NT2/D1 (cell line): ENCODE data around the gene TTLL11.

ENCODE experiments used
- DNase-seq: peaks from one replicate; pipeline ENCODE4 v3.0.0-alpha.2; 2011; ENCODE audit warnings: low read depth, low spot score
- H3K27me3 ChIP-seq: 2 replicates; pipeline ENCODE4 v1.6.0; 2011; ENCODE audit warnings: mild to moderate bottlenecking; ENCODE audit not compliant: insufficient read length, insufficient read depth
- H3K36me3 ChIP-seq: 2 replicates; pipeline ENCODE4 v1.6.1; 2011; ENCODE audit warnings: mild to moderate bottlenecking, low read length, mixed read lengths; ENCODE audit not compliant: insufficient read depth, insufficient read length
- H3K4me1 ChIP-seq: 2 replicates; pipeline ENCODE4 v1.5.1; 2011; ENCODE audit not compliant: insufficient read depth, insufficient read length
- H3K4me3 ChIP-seq: 2 replicates; pipeline ENCODE4 v1.5.1; 2011; ENCODE audit warnings: low read depth; ENCODE audit not compliant: insufficient read length
- H3K9ac ChIP-seq: 2 replicates; pipeline ENCODE4 v1.6.0; 2011; ENCODE audit warnings: low read depth; ENCODE audit not compliant: insufficient read length
- H3K9me3 ChIP-seq: 2 replicates; pipeline ENCODE4 v1.5.1; 2011; ENCODE audit warnings: mild to moderate bottlenecking, low read length; ENCODE audit not compliant: insufficient read depth
- SUZ12 ChIP-seq: IDR thresholded peaks from 2 replicates; pipeline ENCODE4 v1.6.1; 2011; ENCODE audit not compliant: insufficient read length, insufficient read depth; ENCODE audit errors: extremely low read depth
- YY1 ChIP-seq: IDR thresholded peaks from 2 replicates; pipeline ENCODE4 v1.6.1; 2011; ENCODE audit not compliant: insufficient read length, insufficient read depth
- ZNF274 ChIP-seq: IDR thresholded peaks from 2 replicates; pipeline ENCODE4 v1.6.1; 2011; ENCODE audit warnings: mild to moderate bottlenecking, low read depth, low read length

TTLL11 gene

DNA sequence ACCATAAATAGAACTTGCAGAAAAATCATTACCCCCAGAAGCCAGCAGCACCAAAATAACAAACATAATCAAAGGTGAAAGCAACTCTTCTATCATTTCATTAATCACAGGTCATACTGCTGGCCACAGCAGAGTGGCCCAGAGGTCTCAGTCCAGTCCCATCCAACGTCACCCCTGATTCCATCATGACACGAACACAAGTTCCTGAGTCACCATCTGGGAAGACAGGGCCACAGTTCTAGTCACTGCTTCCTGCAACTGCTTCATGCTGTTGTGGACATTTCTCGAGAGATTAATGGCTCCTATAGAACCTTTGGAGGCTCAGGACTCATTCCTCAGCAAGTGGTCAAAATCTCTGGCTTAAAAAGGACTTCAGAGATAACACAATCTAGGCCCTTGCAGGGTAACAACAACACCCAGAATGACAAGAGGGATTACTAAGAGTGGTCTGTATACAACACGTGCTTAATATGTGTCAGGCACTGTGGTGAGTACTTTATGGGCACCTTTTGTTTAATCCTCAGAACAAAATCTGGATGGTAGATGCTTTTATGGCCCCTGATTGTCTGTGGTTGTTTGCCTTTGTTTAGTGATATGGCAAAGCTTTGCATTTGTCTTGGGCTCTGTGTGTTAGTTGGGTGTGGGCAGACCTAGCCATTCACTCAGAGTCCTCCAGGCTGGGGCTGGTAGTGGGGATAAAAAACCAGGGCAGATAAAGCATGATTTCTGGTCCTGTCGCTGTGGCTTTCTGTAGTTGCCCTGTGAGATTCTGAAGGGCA, 257.3 kb downstream of the TTLL11 start:
- no peak for DNase-seq
- no peak overlapping the region for H3K9ac ChIP-seq
- H3K9me3 ChIP-seq = no peaks in the 10 kb centered on the region
- peaks cover 6% of the 10 kb centered on the region for H3K4me1 ChIP-seq
- H3K36me3 ChIP-seq = no peaks in the 10 kb centered on the region
- peaks cover 3% of the 10 kb centered on the region for H3K27me3 ChIP-seq
- TF ChIP-seq SUZ12 (no peak), YY1 (no peak), ZNF274 (no peak)
- H3K4me3 ChIP-seq = no peak overlapping the region

- H3K9ac ChIP-seq = no peak overlapping the region
- no peak for DNase-seq
- H3K27me3 ChIP-seq = peaks cover 3% of the 10 kb centered on the region
- no peaks in the 10 kb centered on the region for H3K36me3 ChIP-seq
- H3K4me1 ChIP-seq = peaks cover 4% of the 10 kb centered on the region
- H3K9me3 ChIP-seq = no peaks in the 10 kb centered on the region
- no peak for TF ChIP-seq SUZ12
- no peak for TF ChIP-seq ZNF274
- no peak for TF ChIP-seq YY1
- H3K4me3 ChIP-seq = no peak overlapping the region
Observed at GRCh38 chr9:121833061-121833460, 260.0 kb downstream of the TTLL11 start.

- no peak for DNase-seq
- TF ChIP-seq ZNF274 = no peak
- TF ChIP-seq YY1 = no peak
- no peak for TF ChIP-seq SUZ12
- no peak overlapping the region for H3K9ac ChIP-seq
Observed at GRCh38 chr9:121831869-121832268, 261.2 kb downstream of the TTLL11 start.

DNA sequence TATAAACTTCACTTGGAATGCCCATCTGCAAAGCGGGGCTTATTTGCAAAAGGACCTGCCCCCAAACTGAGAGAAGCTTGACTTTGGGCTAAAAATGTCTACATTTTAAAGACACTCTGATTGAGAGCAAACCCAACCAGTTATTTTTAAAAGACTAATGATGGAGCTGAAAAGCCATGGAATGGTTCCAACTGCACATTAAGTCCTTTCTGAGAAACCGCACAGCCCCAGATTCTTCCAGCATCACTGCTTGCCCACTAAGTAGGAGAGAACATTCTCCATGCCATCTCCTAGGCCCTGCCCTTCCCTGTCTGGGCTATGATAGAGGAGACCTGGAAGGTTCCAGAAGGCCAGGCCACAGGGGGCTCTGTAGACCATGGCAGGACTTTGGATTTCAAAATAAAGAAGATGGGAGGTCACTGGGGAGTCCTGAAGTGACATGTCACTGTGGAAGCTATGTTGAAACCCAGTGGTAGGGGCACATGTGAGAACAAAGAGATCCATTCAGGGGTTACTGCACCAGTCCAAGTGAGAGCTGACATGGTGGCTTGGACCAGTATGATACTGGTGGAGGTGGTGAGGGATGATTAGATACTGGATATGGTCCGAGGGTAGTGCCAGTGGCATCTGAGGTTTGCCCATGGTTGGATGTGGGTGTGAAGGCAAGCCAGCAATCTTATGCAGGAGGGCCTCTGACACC, 262.5 kb downstream of the TTLL11 start:
- no peaks in the 10 kb centered on the region for H3K4me1 ChIP-seq

More at GRCh38 chr9:121831869-121832268, 261.2 kb downstream of the TTLL11 start:
- Histone ChIP-seq H3K4me1 (no peaks in the 10 kb centered on the region), H3K36me3 (no peaks in the 10 kb centered on the region), H3K27me3 (no peaks in the 10 kb centered on the region), H3K9me3 (no peaks in the 10 kb centered on the region), H3K4me3 (no peak overlapping the region)

GRCh38 chr9:121827251-121827967, 265.7 kb downstream of the TTLL11 start:
- Histone ChIP-seq H3K27me3 (no peaks in the 10 kb centered on the region), H3K4me3 (no peak overlapping the region), H3K9me3 (no peaks in the 10 kb centered on the region), H3K36me3 (no peaks in the 10 kb centered on the region), H3K4me1 (peaks cover 5% of the 10 kb centered on the region), H3K9ac (no peak overlapping the region)
- DNase-seq = no peak
- TF ChIP-seq ZNF274 = no peak
- no peak for TF ChIP-seq YY1
- TF ChIP-seq SUZ12 = no peak

More for the DNA sequence above, 262.5 kb downstream of the TTLL11 start:
- Histone ChIP-seq H3K9me3 (no peaks in the 10 kb centered on the region), H3K4me3 (no peak overlapping the region), H3K9ac (no peak overlapping the region), H3K27me3 (no peaks in the 10 kb centered on the region), H3K36me3 (no peaks in the 10 kb centered on the region)
- DNase-seq = no peak
- TF ChIP-seq ZNF274 (no peak), YY1 (no peak), SUZ12 (no peak)

- Histone ChIP-seq H3K9me3 (no peaks in the 10 kb centered on the region), H3K4me3 (no peak overlapping the region), H3K9ac (no peak overlapping the region), H3K4me1 (peaks cover 5% of the 10 kb centered on the region), H3K27me3 (no peaks in the 10 kb centered on the region), H3K36me3 (no peaks in the 10 kb centered on the region)
- DNase-seq = no peak
- TF ChIP-seq ZNF274 (no peak), SUZ12 (no peak), YY1 (no peak)
Observed at GRCh38 chr9:121826711-121827110, 266.4 kb downstream of the TTLL11 start.

DNA sequence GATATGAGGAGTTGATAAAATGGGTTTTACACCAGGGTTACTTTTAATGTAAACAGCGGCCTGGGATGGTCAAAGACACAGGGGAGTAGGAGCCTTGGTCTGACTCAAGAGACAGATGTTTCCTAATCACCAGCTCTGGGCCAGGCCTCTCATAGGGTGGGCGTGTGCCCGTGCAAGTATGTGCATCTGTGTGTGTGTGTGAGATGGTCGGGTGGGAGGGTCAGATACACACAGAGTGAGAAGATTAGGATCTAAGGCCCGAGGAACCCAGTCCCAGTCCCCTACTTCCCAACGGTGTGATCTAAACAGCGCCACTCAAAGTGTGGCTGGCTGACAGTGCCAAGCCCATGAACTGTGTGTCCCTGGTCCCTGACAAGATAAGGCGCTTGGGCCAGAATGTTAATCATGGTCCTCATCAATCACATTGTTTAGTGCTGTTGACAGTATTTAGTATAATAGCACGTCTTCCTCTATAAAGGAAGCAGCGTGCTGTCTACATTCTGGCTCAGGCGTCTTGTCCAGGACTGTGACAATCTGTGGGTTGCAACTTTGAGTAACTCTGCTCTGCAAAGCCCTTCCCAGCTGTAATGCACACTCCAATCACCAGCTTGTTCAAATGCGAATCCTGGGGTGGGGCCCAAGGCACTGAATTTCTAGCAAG, 267.9 kb downstream of the TTLL11 start:
- H3K9me3 ChIP-seq = no peaks in the 10 kb centered on the region
- peaks cover 10% of the 10 kb centered on the region for H3K4me1 ChIP-seq
- H3K27me3 ChIP-seq = no peaks in the 10 kb centered on the region
- TF ChIP-seq ZNF274 = no peak
- no peak for TF ChIP-seq YY1
- no peak for TF ChIP-seq SUZ12
- H3K36me3 ChIP-seq = no peaks in the 10 kb centered on the region
- peak overlapping the region; percentile 23 for H3K9ac ChIP-seq
- no peak for DNase-seq
- H3K4me3 ChIP-seq = no peak overlapping the region
